Naive thymus-derived CD8-positive, alpha-beta T cell (primary cell): Measurements from ENCODE around the gene TPM4. TPM values are rescaled to one million over a fixed set of nuclear protein-coding genes. Genes with fewer than 3 reads are reported as not detected.

Source experiments
- ATAC-seq, 2 donors: fragments of 150-1000 bp; cut with Tn5 transposase in 1 of 2; sonication (Bioruptor Pico), chemical (Tn5 transposase) in 1 of 2; 1 replicate in 1 of 2; 2 replicates in 1 of 2; pipeline ENCODE4 v1.10.0; 2021; ENCODE audit warnings: mild to moderate bottlenecking in 2 of 2, moderate library complexity in 2 of 2
- POLR2A ChIA-PET: fragments of 350-600 bp; sonication (Branson Sonifier 250); formaldehyde crosslinking; loops from one replicate; lab custom pipeline; 2021; ENCODE audit warnings: antibody characterized with exemption; lab: Charles Lee
- DNase-seq, 10 donors: peaks; one replicate each; pipeline versions ENCODE4 v3.0.0 to v3.0.0-alpha.2; 2020 to 2022
- H3K27ac Mint-ChIP-seq, 10 donors: one replicate each; pipeline ENCODE4 v1.8.0; 2020 to 2022; ENCODE audit warnings: mild to moderate bottlenecking in 10 of 10, mixed read lengths in 10 of 10, moderate library complexity in 4 of 10, inconsistent platforms in 1 of 10
- H3K27me3 Mint-ChIP-seq, 5 donors: one replicate each; pipeline ENCODE4 v1.8.0; 2021 to 2022; ENCODE audit warnings: mixed read lengths in 5 of 5
- H3K36me3 Mint-ChIP-seq, 3 donors: one replicate each; pipeline ENCODE4 v1.8.0; 2020 to 2022; ENCODE audit warnings: mixed read lengths in 3 of 3, mild to moderate bottlenecking in 2 of 3, inconsistent platforms in 1 of 3
- H3K4me1 Mint-ChIP-seq, 4 donors: one replicate each; pipeline ENCODE4 v1.8.0; 2021 to 2022; ENCODE audit warnings: mixed read lengths in 4 of 4
- H3K4me3 Mint-ChIP-seq, 10 donors: one replicate each; pipeline ENCODE4 v1.8.0; 2020 to 2022; ENCODE audit warnings: mild to moderate bottlenecking in 10 of 10, mixed read lengths in 10 of 10, moderate library complexity in 6 of 10, inconsistent platforms in 1 of 10
- H3K9me3 Mint-ChIP-seq, 9 donors: one replicate each; pipeline ENCODE4 v1.8.0; 2020 to 2022; ENCODE audit warnings: mixed read lengths in 9 of 9, mild to moderate bottlenecking in 3 of 9, inconsistent platforms in 1 of 9, moderate library complexity in 1 of 9
- polyA plus RNA-seq, 3 donors: library from polyadenylated mRNA; unstranded; fragments of 300-500 nt; fragmentation: Illumina TruSeq; gene quantifications; one replicate each; pipeline ENCODE4 v1.2.3, GENCODE V29; 2021
- total RNA-seq, 8 experiments: library from RNA in 2 of 8; stranded (reverse) in 2 of 8; gene quantifications; one replicate each; pipeline ENCODE4 v1.2.3 and lab custom pipeline; 2021 to 2026

The TPM4 gene
- total and polyA plus RNA-seq, 5 experiments from 2014 or later = 27.4 to 60.4 (median 30.8) TPM

GRCh38 chr19:16121141-16121540 lies 44.8 kb downstream of the TPM4 start:
- ATAC-seq (no peak), DNase-seq (no peak)
- H3K9me3 Mint-ChIP-seq = no peaks in the 10 kb centered on the region
- H3K27me3 Mint-ChIP-seq = no peaks in the 10 kb centered on the region
- H3K4me1 Mint-ChIP-seq = peaks cover 10 to 37% (median 16%) of the 10 kb centered on the region in 4 donors
- peak overlapping the region in 1 of 10 donors; percentile 29 for H3K27ac Mint-ChIP-seq
- H3K4me3 Mint-ChIP-seq = no peak overlapping the region
- POLR2A ChIA-PET = interaction anchor here (0.7 to 1.2 kb wide), 2 partner anchors 37 to 62 kb away, joined by 3 to 6 read pairs; no protein-coding TSS in a partner anchor
- peaks cover 0 to 89% (median 5%) of the 10 kb centered on the region in 3 donors for H3K36me3 Mint-ChIP-seq

- H3K27me3 Mint-ChIP-seq = no peaks in the 10 kb centered on the region
- H3K9me3 Mint-ChIP-seq = no peaks in the 10 kb centered on the region
- peak overlapping the region in 3 of 10 donors; percentile 6 to 72 (median 29) for H3K27ac Mint-ChIP-seq
- POLR2A ChIA-PET = interaction anchor here (0.8 kb wide), 1 partner anchor 22 kb away, joined by 3 read pairs; the partner anchor contains the start of gene HSH2D
- ATAC-seq (no peak), DNase-seq (no peak)
- peaks cover 8 to 31% (median 14%) of the 10 kb centered on the region in 4 donors for H3K4me1 Mint-ChIP-seq
- no peak overlapping the region for H3K4me3 Mint-ChIP-seq
- peaks cover 0 to 91% (median 5%) of the 10 kb centered on the region in 3 donors for H3K36me3 Mint-ChIP-seq
Observed at GRCh38 chr19:16121967-16122366, 45.7 kb downstream of the TPM4 start.

- no peaks in the 10 kb centered on the region for H3K9me3 Mint-ChIP-seq
- no peak overlapping the region for H3K27ac Mint-ChIP-seq
- H3K27me3 Mint-ChIP-seq = no peaks in the 10 kb centered on the region
- POLR2A ChIA-PET = no interaction called here
- no peak overlapping the region for H3K4me3 Mint-ChIP-seq
- peaks cover 0 to 89% (median 17%) of the 10 kb centered on the region in 3 donors for H3K36me3 Mint-ChIP-seq
- ATAC-seq (no peak), DNase-seq (no peak)
- peaks cover 0 to 2% (median under 1%) of the 10 kb centered on the region in 4 donors for H3K4me1 Mint-ChIP-seq
Observed at GRCh38 chr19:16124953-16125352, 48.7 kb downstream of the TPM4 start.

- H3K27ac Mint-ChIP-seq = peak overlapping the region in 3 of 10 donors; percentile 14 to 62 (median 60)
- no peak for ATAC-seq
- peaks cover 0 to 3% (median 0%) of the 10 kb centered on the region in 9 donors for H3K9me3 Mint-ChIP-seq
- peaks cover 0 to 90% (median 21%) of the 10 kb centered on the region in 3 donors for H3K36me3 Mint-ChIP-seq
- POLR2A ChIA-PET = interaction anchor here (0.7 to 1.2 kb wide), 2 partner anchors 8 to 69 kb away, joined by 4 read pairs; no protein-coding TSS in a partner anchor
- no peak for DNase-seq
- H3K4me3 Mint-ChIP-seq = no peak overlapping the region
- no peaks in the 10 kb centered on the region for H3K27me3 Mint-ChIP-seq
- H3K4me1 Mint-ChIP-seq = peaks cover 0 to 2% (median 0%) of the 10 kb centered on the region in 4 donors
Observed at GRCh38 chr19:16125737-16126495, 49.6 kb downstream of the TPM4 start.

GRCh38 chr19:16127080-16127479 lies 50.8 kb downstream of the TPM4 start:
- H3K27me3 Mint-ChIP-seq = no peaks in the 10 kb centered on the region
- H3K9me3 Mint-ChIP-seq = peaks cover 0 to 15% (median 0%) of the 10 kb centered on the region in 9 donors
- DNase-seq (no peak), ATAC-seq (no peak)
- peak overlapping the region in 2 of 10 donors; percentile 80 to 82 for H3K27ac Mint-ChIP-seq
- H3K36me3 Mint-ChIP-seq = peaks cover 10 to 90% (median 27%) of the 10 kb centered on the region in 3 donors
- POLR2A ChIA-PET = interaction anchor here (1.2 kb wide), 1 partner anchor 9 kb away, joined by 4 read pairs; no protein-coding TSS in a partner anchor
- peaks cover 0 to 5% (median 2%) of the 10 kb centered on the region in 4 donors for H3K4me1 Mint-ChIP-seq
- H3K4me3 Mint-ChIP-seq = no peak overlapping the region

- H3K27me3 Mint-ChIP-seq = no peaks in the 10 kb centered on the region
- ATAC-seq = no peak
- H3K4me3 Mint-ChIP-seq = no peak overlapping the region
- DNase-seq = no peak
- peaks cover 12 to 90% (median 33%) of the 10 kb centered on the region in 3 donors for H3K36me3 Mint-ChIP-seq
- POLR2A ChIA-PET = interaction anchor here (0.5 to 0.6 kb wide), 2 partner anchors 23 to 345 kb away, joined by 3 read pairs; no protein-coding TSS in a partner anchor
- H3K27ac Mint-ChIP-seq = no peak overlapping the region
- H3K4me1 Mint-ChIP-seq = peaks cover 0 to 5% (median 2%) of the 10 kb centered on the region in 4 donors
- H3K9me3 Mint-ChIP-seq = peaks cover 0 to 17% (median 0%) of the 10 kb centered on the region in 9 donors
Observed at GRCh38 chr19:16127776-16128371, 51.6 kb downstream of the TPM4 start.

GRCh38 chr19:16131648-16132047 lies 55.4 kb downstream of the TPM4 start:
- Mint-ChIP-seq H3K4me1 (peaks cover 0 to 22% (median 6%) of the 10 kb centered on the region in 4 donors), H3K27me3 (no peaks in the 10 kb centered on the region), H3K9me3 (peaks cover 0 to 17% (median 0%) of the 10 kb centered on the region in 9 donors), H3K36me3 (peaks cover 19 to 77% (median 39%) of the 10 kb centered on the region in 3 donors), H3K27ac (peak overlapping the region in 3 of 10 donors; percentile 17 to 61 (median 40)), H3K4me3 (no peak overlapping the region)
- no peak for ATAC-seq
- POLR2A ChIA-PET = no interaction called here
- no peak for DNase-seq

GRCh38 chr19:16133818-16134217 lies 57.5 kb downstream of the TPM4 start:
- ATAC-seq (no peak), DNase-seq (no peak)
- Mint-ChIP-seq H3K4me1 (peaks cover 0 to 34% (median 8%) of the 10 kb centered on the region in 4 donors), H3K9me3 (peaks cover 0 to 17% (median 0%) of the 10 kb centered on the region in 9 donors), H3K36me3 (peaks cover 19 to 57% (median 32%) of the 10 kb centered on the region in 3 donors), H3K4me3 (no peak overlapping the region), H3K27ac (peak overlapping the region in 4 of 10 donors; percentile 26 to 65 (median 44)), H3K27me3 (no peaks in the 10 kb centered on the region)
- POLR2A ChIA-PET = interaction anchor here (0.6 to 2.4 kb wide), 4 partner anchors 10 to 761 kb away, joined by 3 to 6 read pairs (median 4); partner anchors contain the start of gene HSH2D

GRCh38 chr19:16134510-16134909 lies 58.2 kb downstream of the TPM4 start:
- peaks cover 19 to 51% (median 30%) of the 10 kb centered on the region in 3 donors for H3K36me3 Mint-ChIP-seq
- H3K9me3 Mint-ChIP-seq = peaks cover 0 to 17% (median 0%) of the 10 kb centered on the region in 9 donors
- POLR2A ChIA-PET = interaction anchor here (2.4 kb wide), 1 partner anchor 9 kb away, joined by 6 read pairs; the partner anchor contains the start of gene HSH2D
- DNase-seq = no peak
- no peak for ATAC-seq
- H3K27ac Mint-ChIP-seq = peak overlapping the region in 7 of 10 donors; percentile 26 to 74 (median 52)
- no peaks in the 10 kb centered on the region for H3K27me3 Mint-ChIP-seq
- H3K4me3 Mint-ChIP-seq = no peak overlapping the region
- peaks cover under 1 to 40% (median 8%) of the 10 kb centered on the region in 4 donors for H3K4me1 Mint-ChIP-seq

GRCh38 chr19:16135430-16136127 lies 59.3 kb downstream of the TPM4 start:
- H3K9me3 Mint-ChIP-seq = peaks cover 0 to 17% (median 0%) of the 10 kb centered on the region in 9 donors
- peaks cover 5 to 50% (median 12%) of the 10 kb centered on the region in 4 donors for H3K4me1 Mint-ChIP-seq
- no peaks in the 10 kb centered on the region for H3K27me3 Mint-ChIP-seq
- peaks cover 19 to 41% (median 23%) of the 10 kb centered on the region in 3 donors for H3K36me3 Mint-ChIP-seq
- DNase-seq (no peak), ATAC-seq (no peak)
- H3K4me3 Mint-ChIP-seq = no peak overlapping the region
- H3K27ac Mint-ChIP-seq = peak overlapping the region in 5 of 10 donors; percentile 37 to 86 (median 79)
- POLR2A ChIA-PET = interaction anchor here (2.4 kb wide), 1 partner anchor 8 kb away, joined by 6 read pairs; the partner anchor contains the start of gene HSH2D

GRCh38 chr19:16136185-16136999 lies 60.1 kb downstream of the TPM4 start:
- peaks cover 0 to 9% (median 0%) of the 10 kb centered on the region in 9 donors for H3K9me3 Mint-ChIP-seq
- H3K4me3 Mint-ChIP-seq = no peak overlapping the region
- H3K36me3 Mint-ChIP-seq = peaks cover 15 to 33% (median 18%) of the 10 kb centered on the region in 3 donors
- DNase-seq (no peak), ATAC-seq (no peak)
- H3K4me1 Mint-ChIP-seq = peaks cover 5 to 57% (median 13%) of the 10 kb centered on the region in 4 donors
- no peaks in the 10 kb centered on the region for H3K27me3 Mint-ChIP-seq
- peak overlapping the region in 3 of 10 donors; percentile 31 to 86 (median 55) for H3K27ac Mint-ChIP-seq
- POLR2A ChIA-PET = interaction anchor here (0.6 to 2.4 kb wide), 3 partner anchors 7 to 299 kb away, joined by 3 to 6 read pairs (median 4); partner anchors contain the start of gene HSH2D
